Keratinocyte (primary cell): ENCODE measurements around the gene PRRX1. TPM values are rescaled to one million over a fixed set of nuclear protein-coding genes. Genes with fewer than 3 reads are reported as not detected.

ENCODE experiments used
- DNase-seq: peaks from one replicate; pipeline ENCODE4 v3.0.0-alpha.2; 2011; ENCODE audit warnings: low read depth, missing footprints, low spot score
- FAIRE-seq: peaks from 2 replicates; lab custom pipeline; 2011; peaks lifted over from hg19 to GRCh38; lab: Jason Lieb, UNC
- H2AFZ ChIP-seq: 2 replicates; pipeline ENCODE4 v1.6.0; 2012; ENCODE audit warnings: low read length, control low read depth, inconsistent platforms; ENCODE audit not compliant: control insufficient read depth
- H3K27ac ChIP-seq: 2 replicates; pipeline ENCODE4 v1.5.1; 2011; ENCODE audit warnings: low read length; ENCODE audit not compliant: control insufficient read depth, insufficient read depth
- H3K27me3 ChIP-seq: 3 replicates; pipeline ENCODE4 v1.6.0; 2011; ENCODE audit warnings: low read length; ENCODE audit not compliant: control insufficient read depth, insufficient read depth; ENCODE audit errors: extremely low read depth
- H3K36me3 ChIP-seq, 2 experiments: 2 replicates in 1 of 2; 3 replicates in 1 of 2; pipeline ENCODE4 v1.5.1; 2011; ENCODE audit warnings: low read length in 2 of 2, mild to moderate bottlenecking in 1 of 2; ENCODE audit not compliant: control insufficient read depth in 2 of 2, insufficient read depth in 2 of 2; ENCODE audit errors: extremely low read depth in 1 of 2
- H3K4me1 ChIP-seq: 3 replicates; pipeline ENCODE4 v1.5.1; 2011; ENCODE audit warnings: low read length; ENCODE audit not compliant: control insufficient read depth, insufficient read depth; ENCODE audit errors: extremely low read depth
- H3K4me2 ChIP-seq: 3 replicates; pipeline ENCODE4 v1.6.0; 2011; ENCODE audit warnings: low read depth, low read length; ENCODE audit not compliant: control insufficient read depth, insufficient read depth; ENCODE audit errors: extremely low read depth
- H3K4me3 ChIP-seq, 3 experiments: fragments of 200-600 bp in 1 of 3; sonication (generic) in 1 of 3; 2 replicates in 2 of 3; 3 replicates in 1 of 3; pipeline ENCODE4 v1.5.1; 2011 to 2016; ENCODE audit warnings: low read length in 3 of 3, mild to moderate bottlenecking in 3 of 3, control low read depth in 2 of 3, inconsistent platforms in 1 of 3, low read depth in 1 of 3, mixed read lengths in 1 of 3, mixed run types in 1 of 3, moderate library complexity in 1 of 3; ENCODE audit not compliant: control insufficient read depth in 2 of 3, insufficient read depth in 2 of 3; ENCODE audit errors: extremely low read depth in 1 of 3
- H3K79me2 ChIP-seq: 2 replicates; pipeline ENCODE4 v1.6.0; 2012; ENCODE audit warnings: low read length; ENCODE audit not compliant: control insufficient read depth, insufficient read depth
- H3K9ac ChIP-seq: 3 replicates; pipeline ENCODE4 v1.6.0; 2011; ENCODE audit warnings: low read length; ENCODE audit not compliant: control insufficient read depth, insufficient read depth; ENCODE audit errors: extremely low read depth
- H3K9me1 ChIP-seq: 3 replicates; pipeline ENCODE4 v1.6.0; 2011; ENCODE audit warnings: low read length; ENCODE audit not compliant: control insufficient read depth, insufficient read depth; ENCODE audit errors: extremely low read depth
- H3K9me3 ChIP-seq: 2 replicates; pipeline ENCODE4 v1.5.1; 2012; ENCODE audit warnings: low read depth, low read length; ENCODE audit not compliant: control insufficient read depth
- H4K20me1 ChIP-seq: 3 replicates; pipeline ENCODE4 v1.6.0; 2011; ENCODE audit warnings: low read length; ENCODE audit not compliant: control insufficient read depth, insufficient read depth; ENCODE audit errors: extremely low read depth
- EZH2 ChIP-seq: IDR thresholded peaks from one replicate; pipeline ENCODE4 v1.6.1; 2012; ENCODE audit warnings: inconsistent platforms, mild to moderate bottlenecking, low read length, moderate library complexity
- dilution Hi-C: fragments of 300-500 bp; cut with MboI; formaldehyde crosslinking; loops from one replicate; pipeline ENCODE4 v1.7.0; 2020; ENCODE audit warnings: low sequenced_read_pairs; ENCODE audit not compliant: extremely low pct_ligation_motif_present
- polyA plus RNA-seq, 5 experiments: library from polyadenylated mRNA; depleted of rRNA in 3 of 5; stranded (reverse) in 3 of 5; stranded (forward) in 1 of 5; unstranded in 1 of 5; fragments of >200 nt; gene quantifications; 1 replicate in 1 of 5; 2 replicates in 3 of 5; 3 replicates in 1 of 5; pipeline versions ENCODE4 v1.2.1 to v1.2.3, GENCODE V29; 2011 to 2012; ENCODE audit warnings: missing spikeins in 2 of 5, low read depth in 1 of 5, low replicate concordance in 1 of 5
- TF ChIP-seq, protein P1 (sequence below), 3 experiments: IDR thresholded peaks in 1 of 3; conservative IDR thresholded peaks in 1 of 3; optimal IDR thresholded peaks in 1 of 3; 2 replicates in 2 of 3; 3 replicates in 1 of 3; pipeline versions ENCODE3 to v1.5.1; 2011; ENCODE audit warnings: low read length in 3 of 3, mild to moderate bottlenecking in 3 of 3, moderate library complexity in 2 of 3, control low read depth in 1 of 3, inconsistent platforms in 1 of 3; ENCODE audit not compliant: insufficient read depth in 2 of 3; ENCODE audit errors: extremely low read depth in 1 of 3

The PRRX1 gene
- polyA plus RNA-seq, 1 donor (not counting 4 experiments of a cell fraction or from before 2014, with no cell fraction given) = not detected

DNA sequence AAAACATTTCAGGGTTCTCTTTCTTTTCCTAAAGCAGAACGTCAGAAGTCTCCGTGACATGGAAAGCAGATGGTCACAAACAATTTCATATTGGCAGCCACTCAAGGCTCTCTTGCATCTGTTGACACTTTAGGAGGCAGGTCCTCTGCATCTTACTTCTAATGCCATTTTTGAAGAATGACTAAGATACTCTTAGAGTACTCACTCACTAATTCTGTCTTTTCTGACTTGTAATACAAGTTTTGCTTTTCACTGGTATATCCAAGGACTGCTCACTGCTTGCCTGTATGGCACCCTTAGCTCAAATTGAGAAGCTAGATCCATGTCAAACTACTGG is 68.3 kb downstream of the PRRX1 start:
- no peak for DNase-seq
- no peaks in the 10 kb centered on the region for H3K36me3 ChIP-seq

DNA sequence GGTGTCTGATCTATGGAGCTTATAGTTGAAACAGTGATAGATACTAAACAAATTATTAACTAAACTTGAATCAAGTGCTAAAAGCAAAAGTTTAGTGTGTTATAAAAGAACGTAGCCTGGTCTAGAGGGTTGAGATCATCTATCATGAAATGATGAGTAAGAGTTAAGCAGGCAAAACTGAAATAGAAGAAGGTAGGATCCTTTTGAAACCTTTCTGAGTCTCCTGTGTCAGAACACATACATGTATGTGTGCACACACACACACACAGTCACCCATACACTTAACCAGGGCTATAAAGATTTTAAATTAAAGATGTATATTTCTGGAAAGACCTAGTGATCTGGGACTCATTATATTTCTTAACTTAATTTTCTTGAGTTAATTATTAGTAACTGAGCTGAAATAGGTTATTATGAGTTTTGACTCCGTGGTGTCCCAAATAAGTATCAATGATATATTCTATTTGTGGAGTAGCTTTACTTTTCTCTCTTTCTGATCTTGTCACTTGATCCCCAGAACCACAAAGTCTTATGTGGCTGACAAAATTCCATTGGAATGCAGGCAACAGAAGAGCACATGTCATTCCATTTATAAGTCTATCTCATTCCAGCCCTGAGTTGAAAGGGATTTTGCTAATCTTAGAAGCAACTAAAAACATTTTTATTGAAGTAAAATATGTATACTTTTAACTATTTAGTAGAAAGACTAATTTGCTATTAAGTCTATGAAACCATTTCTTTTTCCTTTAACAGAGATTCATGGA is 70.7 kb downstream of the PRRX1 start:
- H3K4me1 ChIP-seq = no peaks in the 10 kb centered on the region
- H3K9ac ChIP-seq = no peak overlapping the region
- H3K36me3 ChIP-seq = no peaks in the 10 kb centered on the region
- H3K9me3 ChIP-seq = no peaks in the 10 kb centered on the region
- H3K79me2 ChIP-seq = no peaks in the 10 kb centered on the region
- no peaks in the 10 kb centered on the region for H4K20me1 ChIP-seq
- H2AFZ ChIP-seq = no peak overlapping the region
- H3K9me1 ChIP-seq = no peaks in the 10 kb centered on the region
- no peak overlapping the region for H3K4me2 ChIP-seq
- no peak for TF ChIP-seq EZH2
- TF ChIP-seq, protein P1, sequence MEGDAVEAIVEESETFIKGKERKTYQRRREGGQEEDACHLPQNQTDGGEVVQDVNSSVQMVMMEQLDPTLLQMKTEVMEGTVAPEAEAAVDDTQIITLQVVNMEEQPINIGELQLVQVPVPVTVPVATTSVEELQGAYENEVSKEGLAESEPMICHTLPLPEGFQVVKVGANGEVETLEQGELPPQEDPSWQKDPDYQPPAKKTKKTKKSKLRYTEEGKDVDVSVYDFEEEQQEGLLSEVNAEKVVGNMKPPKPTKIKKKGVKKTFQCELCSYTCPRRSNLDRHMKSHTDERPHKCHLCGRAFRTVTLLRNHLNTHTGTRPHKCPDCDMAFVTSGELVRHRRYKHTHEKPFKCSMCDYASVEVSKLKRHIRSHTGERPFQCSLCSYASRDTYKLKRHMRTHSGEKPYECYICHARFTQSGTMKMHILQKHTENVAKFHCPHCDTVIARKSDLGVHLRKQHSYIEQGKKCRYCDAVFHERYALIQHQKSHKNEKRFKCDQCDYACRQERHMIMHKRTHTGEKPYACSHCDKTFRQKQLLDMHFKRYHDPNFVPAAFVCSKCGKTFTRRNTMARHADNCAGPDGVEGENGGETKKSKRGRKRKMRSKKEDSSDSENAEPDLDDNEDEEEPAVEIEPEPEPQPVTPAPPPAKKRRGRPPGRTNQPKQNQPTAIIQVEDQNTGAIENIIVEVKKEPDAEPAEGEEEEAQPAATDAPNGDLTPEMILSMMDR (optimal IDR thresholded peaks at IDR 0.05 in 1 of 3, IDR thresholded peaks at IDR 0.05 in 1 of 3, conservative IDR thresholded peaks at IDR 0.05 in 1 of 3; ENCODE audit: extremely low read depth in 1 of 3, insufficient read depth in 2 of 3, low read length in 3 of 3) = no peak
- H3K4me3 ChIP-seq = no peak overlapping the region
- FAIRE-seq (no peak), DNase-seq (no peak)
- H3K27ac ChIP-seq = no peak overlapping the region
- dilution Hi-C loops = no loop called here
- H3K27me3 ChIP-seq = no peaks in the 10 kb centered on the region

More for the DNA sequence above, 68.3 kb downstream of the PRRX1 start:
- dilution Hi-C loops = no loop called here
- no peaks in the 10 kb centered on the region for H4K20me1 ChIP-seq
- no peak overlapping the region for H3K9ac ChIP-seq
- no peak overlapping the region for H3K4me3 ChIP-seq
- H3K27me3 ChIP-seq = no peaks in the 10 kb centered on the region
- H3K79me2 ChIP-seq = no peaks in the 10 kb centered on the region
- H2AFZ ChIP-seq = no peak overlapping the region
- H3K4me2 ChIP-seq = no peak overlapping the region
- no peak for FAIRE-seq
- no peak for TF ChIP-seq EZH2
- TF ChIP-seq, protein P1 (optimal IDR thresholded peaks at IDR 0.05 in 1 of 3, IDR thresholded peaks at IDR 0.05 in 1 of 3, conservative IDR thresholded peaks at IDR 0.05 in 1 of 3; ENCODE audit: extremely low read depth in 1 of 3, insufficient read depth in 2 of 3, low read length in 3 of 3) = no peak
- H3K9me1 ChIP-seq = no peaks in the 10 kb centered on the region
- H3K9me3 ChIP-seq = no peaks in the 10 kb centered on the region
- no peak overlapping the region for H3K27ac ChIP-seq
- H3K4me1 ChIP-seq = no peaks in the 10 kb centered on the region
